ENCODE results near the gene CSTB.

The CSTB gene

DNA sequence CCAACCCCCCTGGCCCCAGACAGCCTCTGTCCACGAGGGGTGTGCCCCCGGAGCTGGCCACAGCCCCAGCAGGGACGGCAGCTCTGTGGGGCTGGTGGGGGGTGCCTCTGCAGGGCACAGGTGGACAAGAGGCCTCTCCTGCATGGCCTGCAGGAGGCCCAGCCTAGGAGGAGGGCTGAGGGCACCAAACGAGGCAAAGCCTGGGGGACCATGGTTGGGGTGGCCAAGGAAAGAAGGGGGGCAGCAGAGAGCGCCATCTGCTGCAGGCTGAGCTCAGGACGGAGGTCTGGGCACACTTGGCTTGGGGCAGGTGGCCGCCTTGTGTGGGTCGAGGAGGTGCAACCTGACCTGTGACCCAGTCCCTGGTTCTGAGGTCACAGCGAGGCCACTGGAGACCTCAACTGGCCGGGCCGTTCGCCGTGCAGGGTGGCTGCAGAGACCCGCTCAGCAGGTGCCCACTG lies 40.5 kb upstream of the CSTB start:
- Histone ChIP-seq H3K4me3 (ENCODE audit: low read length) (no peak overlapping the region), H3K4me1 (ENCODE audit: insufficient read depth, low read length) (peaks cover 9% of the 10 kb centered on the region), H3K9me3 (ENCODE audit: insufficient read depth, low read depth, low read length) (no peaks in the 10 kb centered on the region), H3K27ac (ENCODE audit: low read depth, low read length) (no peak overlapping the region), H3K9ac (ENCODE audit: low read depth, low read length) (no peak overlapping the region), H3K27me3 (ENCODE audit: insufficient read depth, low read length) (no peaks in the 10 kb centered on the region), H3K36me3 (ENCODE audit: insufficient read depth, low read length) (no peaks in the 10 kb centered on the region)
- 89% methylated on average over 14 of the region's 14 CpGs for WGBS

DNA sequence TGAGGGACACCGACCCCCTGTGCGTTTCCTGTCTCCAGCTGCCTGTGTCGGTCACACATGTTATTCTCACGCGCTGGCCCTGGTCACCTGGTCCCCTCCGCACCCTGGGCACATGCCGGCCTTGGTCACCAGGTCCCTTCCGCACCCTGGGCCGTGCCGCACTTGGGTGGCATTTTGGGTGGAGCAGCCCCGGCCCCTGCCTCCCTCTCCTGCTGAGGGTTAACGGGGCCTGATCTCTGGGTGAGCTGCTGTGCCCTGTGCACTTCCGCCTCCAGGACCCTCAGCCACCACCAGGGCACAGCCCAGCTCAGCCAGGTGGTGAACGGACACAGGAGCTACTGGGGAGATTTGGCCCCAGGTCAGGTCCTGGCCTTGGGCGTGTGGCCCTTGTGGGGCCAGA lies 39.9 kb upstream of the CSTB start:
- Histone ChIP-seq H3K9me3 (ENCODE audit: insufficient read depth, low read depth, low read length) (no peaks in the 10 kb centered on the region), H3K27ac (ENCODE audit: low read depth, low read length) (no peak overlapping the region), H3K4me3 (ENCODE audit: low read length) (no peak overlapping the region), H3K27me3 (ENCODE audit: insufficient read depth, low read length) (no peaks in the 10 kb centered on the region), H3K36me3 (ENCODE audit: insufficient read depth, low read length) (no peaks in the 10 kb centered on the region), H3K9ac (ENCODE audit: low read depth, low read length) (no peak overlapping the region), H3K4me1 (ENCODE audit: insufficient read depth, low read length) (peaks cover 9% of the 10 kb centered on the region)
- WGBS: 93% methylated on average over 15 of the region's 15 CpGs

- Histone ChIP-seq H3K36me3 (ENCODE audit: insufficient read depth, low read length) (no peaks in the 10 kb centered on the region), H3K27ac (ENCODE audit: low read depth, low read length) (no peak overlapping the region), H3K27me3 (ENCODE audit: insufficient read depth, low read length) (no peaks in the 10 kb centered on the region), H3K9ac (ENCODE audit: low read depth, low read length) (no peak overlapping the region), H3K4me1 (ENCODE audit: insufficient read depth, low read length) (peaks cover 9% of the 10 kb centered on the region), H3K9me3 (ENCODE audit: insufficient read depth, low read depth, low read length) (no peaks in the 10 kb centered on the region), H3K4me3 (ENCODE audit: low read length) (peak overlapping the region; percentile 42)
- 42% methylated on average over 9 of the region's 27 CpGs for WGBS
Observed at GRCh38 chr21:43815107-43815613, 39.1 kb upstream of the CSTB start.

DNA sequence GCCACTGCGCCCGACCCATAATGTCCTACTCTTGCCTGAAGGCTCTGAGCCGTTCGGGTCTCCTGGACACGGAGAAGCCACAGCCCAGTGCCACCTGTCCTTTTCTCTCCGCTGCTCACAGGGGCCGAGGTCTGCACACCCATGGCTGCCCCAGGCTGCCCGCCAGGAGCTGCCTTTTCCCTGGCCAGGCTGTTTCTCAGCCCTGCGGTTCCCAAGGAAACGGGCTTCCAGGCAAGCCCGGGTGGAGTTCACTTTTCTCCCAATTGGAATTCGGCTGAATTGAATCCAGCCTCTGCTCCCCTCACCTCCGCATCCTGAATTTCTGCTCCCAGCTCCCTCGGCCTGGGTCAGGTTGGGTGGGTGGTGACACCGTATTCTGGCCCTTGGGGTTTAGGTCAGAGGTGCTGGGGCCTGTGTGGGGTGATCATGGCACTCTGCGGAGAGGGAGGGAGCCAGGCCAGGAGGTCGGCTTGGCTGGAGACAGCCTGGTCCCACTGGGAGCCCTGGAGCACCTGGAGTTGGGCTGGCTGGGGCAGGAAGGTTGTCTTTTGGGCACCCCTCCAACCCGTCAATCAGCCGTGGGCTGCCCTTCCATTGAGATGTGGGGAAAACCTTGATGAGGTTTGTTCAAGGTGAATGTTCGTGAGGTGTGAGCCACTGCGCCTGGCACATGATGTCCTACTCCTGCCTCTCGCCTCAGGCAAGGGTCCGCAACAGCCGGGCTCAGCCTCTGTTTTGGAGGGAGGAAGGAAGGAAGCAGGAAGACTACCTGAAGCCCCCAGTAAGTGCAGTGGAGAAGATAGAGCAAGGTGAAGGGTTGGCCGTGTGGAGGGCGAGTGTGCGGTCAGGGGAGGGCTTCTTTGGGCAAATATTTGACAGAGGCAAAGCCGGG lies 38.4 kb upstream of the CSTB start:
- H3K9me3 ChIP-seq (ENCODE audit: insufficient read depth, low read depth, low read length): no peaks in the 10 kb centered on the region
- H3K27ac ChIP-seq (ENCODE audit: low read depth, low read length): no peak overlapping the region
- no peak overlapping the region for H3K9ac ChIP-seq (ENCODE audit: low read depth, low read length)
- no peaks in the 10 kb centered on the region for H3K36me3 ChIP-seq (ENCODE audit: insufficient read depth, low read length)
- H3K4me1 ChIP-seq (ENCODE audit: insufficient read depth, low read length): peaks cover 9% of the 10 kb centered on the region
- H3K4me3 ChIP-seq (ENCODE audit: low read length): peak overlapping the region; percentile 42
- no peaks in the 10 kb centered on the region for H3K27me3 ChIP-seq (ENCODE audit: insufficient read depth, low read length)
- 72% methylated on average over 28 of the region's 28 CpGs for WGBS

GRCh38 chr21:43813656-43813980 lies 37.5 kb upstream of the CSTB start:
- Histone ChIP-seq H3K27me3 (ENCODE audit: insufficient read depth, low read length) (no peaks in the 10 kb centered on the region), H3K27ac (ENCODE audit: low read depth, low read length) (no peak overlapping the region), H3K36me3 (ENCODE audit: insufficient read depth, low read length) (no peaks in the 10 kb centered on the region), H3K4me1 (ENCODE audit: insufficient read depth, low read length) (peaks cover 9% of the 10 kb centered on the region), H3K9ac (ENCODE audit: low read depth, low read length) (no peak overlapping the region), H3K9me3 (ENCODE audit: insufficient read depth, low read depth, low read length) (no peaks in the 10 kb centered on the region), H3K4me3 (ENCODE audit: low read length) (no peak overlapping the region)
- 88% methylated on average over 3 of the region's 5 CpGs for WGBS

GRCh38 chr21:43812957-43813655 lies 37.0 kb upstream of the CSTB start:
- H3K9me3 ChIP-seq (ENCODE audit: insufficient read depth, low read depth, low read length): no peaks in the 10 kb centered on the region
- 94% methylated on average over 19 of the region's 19 CpGs for WGBS

GRCh38 chr21:43812139-43812821 lies 36.2 kb upstream of the CSTB start:
- Histone ChIP-seq H3K9ac (ENCODE audit: low read depth, low read length) (no peak overlapping the region), H3K27me3 (ENCODE audit: insufficient read depth, low read length) (no peaks in the 10 kb centered on the region), H3K27ac (ENCODE audit: low read depth, low read length) (no peak overlapping the region), H3K9me3 (ENCODE audit: insufficient read depth, low read depth, low read length) (no peaks in the 10 kb centered on the region), H3K36me3 (ENCODE audit: insufficient read depth, low read length) (no peaks in the 10 kb centered on the region), H3K4me3 (ENCODE audit: low read length) (no peak overlapping the region), H3K4me1 (ENCODE audit: insufficient read depth, low read length) (peaks cover 9% of the 10 kb centered on the region)
- WGBS: 80% methylated on average over 27 of the region's 27 CpGs

More at GRCh38 chr21:43812957-43813655, 37.0 kb upstream of the CSTB start:
- Histone ChIP-seq H3K27me3 (ENCODE audit: insufficient read depth, low read length) (no peaks in the 10 kb centered on the region), H3K9ac (ENCODE audit: low read depth, low read length) (no peak overlapping the region), H3K4me3 (ENCODE audit: low read length) (no peak overlapping the region), H3K27ac (ENCODE audit: low read depth, low read length) (no peak overlapping the region), H3K36me3 (ENCODE audit: insufficient read depth, low read length) (no peaks in the 10 kb centered on the region), H3K4me1 (ENCODE audit: insufficient read depth, low read length) (peaks cover 9% of the 10 kb centered on the region)

GRCh38 chr21:43811262-43812105 lies 35.4 kb upstream of the CSTB start:
- 86% methylated on average over 24 of the region's 24 CpGs for WGBS
- Histone ChIP-seq H3K4me3 (ENCODE audit: low read length) (no peak overlapping the region), H3K9me3 (ENCODE audit: insufficient read depth, low read depth, low read length) (no peaks in the 10 kb centered on the region), H3K27ac (ENCODE audit: low read depth, low read length) (no peak overlapping the region), H3K4me1 (ENCODE audit: insufficient read depth, low read length) (peaks cover 9% of the 10 kb centered on the region), H3K36me3 (ENCODE audit: insufficient read depth, low read length) (no peaks in the 10 kb centered on the region), H3K9ac (ENCODE audit: low read depth, low read length) (no peak overlapping the region), H3K27me3 (ENCODE audit: insufficient read depth, low read length) (no peaks in the 10 kb centered on the region)

DNA sequence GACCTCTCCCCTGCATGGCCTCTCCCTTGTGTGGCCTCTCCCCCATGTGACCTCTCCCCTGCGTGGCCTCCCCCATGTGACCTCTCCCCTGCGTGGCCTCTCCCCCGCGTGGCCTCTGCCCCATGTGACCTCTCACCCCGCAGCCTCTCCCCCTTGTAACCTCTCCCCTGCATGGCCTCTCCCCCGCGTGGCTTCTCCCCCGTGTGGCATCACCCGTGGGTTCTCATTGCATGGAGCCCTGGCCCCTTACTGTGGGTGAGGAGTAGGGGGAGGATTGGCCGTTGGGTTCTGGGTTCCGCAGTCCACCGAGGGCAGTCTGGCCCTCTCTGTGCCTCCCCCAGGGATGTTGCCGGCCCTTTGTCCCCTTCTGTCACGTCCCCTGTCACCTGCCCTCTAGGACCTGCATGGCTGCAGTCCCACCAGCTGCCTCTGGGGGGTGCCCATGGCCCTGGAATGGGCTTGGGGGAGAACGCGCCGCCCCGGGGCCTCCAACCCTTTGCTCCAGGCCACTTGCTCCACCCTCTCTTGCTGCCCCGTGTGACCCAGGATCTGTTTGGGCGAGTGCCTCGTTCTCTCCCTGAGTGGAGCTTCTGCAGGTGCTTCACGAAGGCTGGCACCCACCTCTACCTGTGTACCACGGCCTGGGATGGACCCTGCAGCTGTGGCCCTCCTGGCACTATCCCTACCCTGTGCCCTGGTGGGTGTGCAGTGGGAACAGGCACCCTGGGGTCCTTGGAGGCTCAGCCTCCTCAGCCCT lies 34.6 kb upstream of the CSTB start:
- no peaks in the 10 kb centered on the region for H3K27me3 ChIP-seq (ENCODE audit: insufficient read depth, low read length)
- 39% methylated on average over 23 of the region's 23 CpGs for WGBS
- no peak overlapping the region for H3K4me3 ChIP-seq (ENCODE audit: low read length)
- H3K9me3 ChIP-seq (ENCODE audit: insufficient read depth, low read depth, low read length): no peaks in the 10 kb centered on the region
- peaks cover 7% of the 10 kb centered on the region; the same call in 1 of the 2 replicates for H3K36me3 ChIP-seq (ENCODE audit: insufficient read depth, low read length)
- H3K27ac ChIP-seq (ENCODE audit: low read depth, low read length): no peak overlapping the region
- H3K9ac ChIP-seq (ENCODE audit: low read depth, low read length): no peak overlapping the region
- H3K4me1 ChIP-seq (ENCODE audit: insufficient read depth, low read length): peaks cover 9% of the 10 kb centered on the region

Measured in HUES64 (cell line).